A549 (cell line): ENCODE results near the gene ATP2C2. TPM values are rescaled to one million over a fixed set of nuclear protein-coding genes. Genes with fewer than 3 reads are reported as not detected.

Source experiments
- ATAC-seq, 2 experiments: fragments of 200-7000 bp in 1 of 2; fragments of >200 bp in 1 of 2; cut with Nextera tagmentation in 1 of 2; cut with Tn5 transposase in 1 of 2; 3 replicates each; pipeline versions ENCODE4 v1.8.0 to v1.9.1; 2018 to 2020; ENCODE audit warnings: mild to moderate bottlenecking in 1 of 2, moderate library complexity in 1 of 2
- CTCF ChIA-PET: fragments of 300-600 bp; sonication (Branson Sonifier 250); formaldehyde crosslinking; extraction: SDS; loops from one replicate; lab custom pipeline; 2021; ENCODE audit warnings: antibody characterized with exemption, inconsistent platforms; lab: Yijun Ruan, JAX
- POLR2A ChIA-PET: fragments of 350-600 bp; formaldehyde crosslinking; extraction: SDS; loops from one replicate; lab custom pipeline; 2021; ENCODE audit warnings: antibody characterized with exemption, inconsistent platforms; lab: Yijun Ruan, JAX
- DNase-seq, 2 experiments: peaks; one replicate each; pipeline versions ENCODE4 v3.0.0 to v3.0.0-alpha.2; 2011 to 2016; ENCODE audit warnings: low read depth in 1 of 2, low spot score in 1 of 2
- FAIRE-seq: peaks from 2 replicates; lab custom pipeline; 2011; peaks lifted over from hg19 to GRCh38; lab: Jason Lieb, UNC
- H3K27ac ChIP-seq, 2 experiments: fragments of >200 bp; sonication (Bioruptor Twin); formaldehyde crosslinking; 3 replicates each; pipeline ENCODE4 v1.5.1; 2016 to 2017
- H3K4me1 ChIP-seq: fragments of >200 bp; sonication (Bioruptor Twin); formaldehyde crosslinking; 3 replicates; pipeline ENCODE4 v1.6.1; 2016
- H3K4me2 ChIP-seq: fragments of >200 bp; sonication (Bioruptor Twin); formaldehyde crosslinking; 3 replicates; pipeline ENCODE4 v1.6.1; 2016
- H3K4me3 ChIP-seq: fragments of >200 bp; sonication (Bioruptor Twin); formaldehyde crosslinking; 3 replicates; pipeline ENCODE4 v1.5.1; 2016
- H3K9me3 ChIP-seq: fragments of >200 bp; sonication (Bioruptor Twin); formaldehyde crosslinking; 3 replicates; pipeline ENCODE4 v1.6.1; 2016
- ATOH8 ChIP-seq: fragments of 250-450 bp; sonication (Bioruptor Pico); IDR thresholded peaks from 2 replicates; pipeline ENCODE4 v1.5.0; 2020; ENCODE audit warnings: low read depth, mild to moderate bottlenecking, moderate library complexity
- CBX2 ChIP-seq: fragments of 200-600 bp; sonication (generic); IDR thresholded peaks from 2 replicates; pipeline ENCODE4 v1.6.1; 2016; ENCODE audit warnings: low read depth, mild to moderate bottlenecking, borderline replicate concordance
- CBX8 ChIP-seq: fragments of 200-600 bp; sonication (generic); IDR thresholded peaks from 2 replicates; pipeline ENCODE4 v1.6.1; 2016
- EHF ChIP-seq: fragments of 250-450 bp; sonication (Bioruptor Pico); IDR thresholded peaks from 2 replicates; pipeline ENCODE4 v1.5.0; 2020; ENCODE audit warnings: mild to moderate bottlenecking
- EHMT2 ChIP-seq: fragments of 200-600 bp; sonication (generic); IDR thresholded peaks from 2 replicates; pipeline ENCODE4 v1.6.1; 2016; ENCODE audit warnings: antibody characterized with exemption, low read depth, mild to moderate bottlenecking, moderate library complexity
- EP300 ChIP-seq, 2 experiments: fragments of >200 bp; sonication (Bioruptor Twin); formaldehyde crosslinking; IDR thresholded peaks; 2 replicates in 1 of 2; 3 replicates in 1 of 2; pipeline ENCODE4 v1.6.1; 2016 to 2017
- ESRRA ChIP-seq: fragments of 150-350 bp; IDR thresholded peaks from 2 replicates; pipeline ENCODE4 v1.6.1; 2014; ENCODE audit warnings: mild to moderate bottlenecking, low read length, borderline replicate concordance
- FOSL2 ChIP-seq, 2 experiments: fragments of 450-650 bp in 1 of 2; fragments of >200 bp in 1 of 2; sonication (Bioruptor Twin) in 1 of 2; formaldehyde crosslinking; IDR thresholded peaks; 2 replicates each; pipeline versions ENCODE4 v1.5.0 to v1.6.1; 2016 to 2020; ENCODE audit warnings: mild to moderate bottlenecking in 1 of 2, moderate library complexity in 1 of 2
- FOXS1 ChIP-seq: fragments of 250-450 bp; sonication (Bioruptor Pico); IDR thresholded peaks from 2 replicates; pipeline ENCODE4 v1.5.0; 2020; ENCODE audit warnings: mild to moderate bottlenecking, moderate library complexity
- HOXA7 ChIP-seq: fragments of 250-450 bp; sonication (Bioruptor Pico); IDR thresholded peaks from 2 replicates; pipeline ENCODE4 v1.5.0; 2020; ENCODE audit warnings: mild to moderate bottlenecking, moderate library complexity
- HOXB13 ChIP-seq: fragments of 250-450 bp; sonication (Bioruptor Pico); IDR thresholded peaks from 2 replicates; pipeline ENCODE4 v1.5.0; 2020; ENCODE audit warnings: low read depth, mild to moderate bottlenecking, moderate library complexity
- HOXB5 ChIP-seq: fragments of 250-450 bp; sonication (Bioruptor Pico); IDR thresholded peaks from 2 replicates; pipeline ENCODE4 v1.5.0; 2020; ENCODE audit warnings: mild to moderate bottlenecking, moderate library complexity
- NFE2L2 ChIP-seq: fragments of 150-350 bp; conservative IDR thresholded peaks from 2 replicates; pipeline ENCODE4 v1.6.1; 2014; ENCODE audit warnings: low read length
- NR3C1 ChIP-seq: fragments of >200 bp; sonication (Bioruptor Twin); formaldehyde crosslinking; IDR thresholded peaks from 3 replicates; pipeline ENCODE4 v1.6.1; 2017
- RARB ChIP-seq: fragments of 250-450 bp; sonication (Bioruptor Pico); IDR thresholded peaks from 2 replicates; pipeline ENCODE4 v1.8.0; 2021; ENCODE audit warnings: mild to moderate bottlenecking, moderate library complexity
- REST ChIP-seq: fragments of 200-600 bp; sonication (generic); IDR thresholded peaks from 2 replicates; pipeline ENCODE4 v1.6.1; 2016; ENCODE audit warnings: antibody characterized with exemption, mild to moderate bottlenecking, moderate library complexity
- SMC3 ChIP-seq: fragments of >200 bp; sonication (Bioruptor Twin); formaldehyde crosslinking; IDR thresholded peaks from 3 replicates; pipeline ENCODE4 v1.6.1; 2018; ENCODE audit warnings: inconsistent platforms
- SREBF2 ChIP-seq: fragments of 450-650 bp; IDR thresholded peaks from 2 replicates; pipeline ENCODE4 v1.6.1; 2014; ENCODE audit warnings: mild to moderate bottlenecking, moderate library complexity
- TFCP2L1 ChIP-seq: fragments of 250-450 bp; sonication (Bioruptor Pico); IDR thresholded peaks from 2 replicates; pipeline ENCODE4 v1.5.0; 2021; ENCODE audit warnings: mild to moderate bottlenecking
- ZC3H11A ChIP-seq: fragments of 450-650 bp; IDR thresholded peaks from 2 replicates; pipeline ENCODE4 v1.6.1; 2014; ENCODE audit warnings: antibody characterized with exemption, mild to moderate bottlenecking
- ZNF302 ChIP-seq: fragments of 250-450 bp; sonication (Bioruptor Pico); IDR thresholded peaks from 2 replicates; pipeline ENCODE4 v1.9.0; 2021; ENCODE audit warnings: inconsistent platforms, mild to moderate bottlenecking, moderate library complexity
- ZSCAN20 ChIP-seq: fragments of 250-450 bp; sonication (Bioruptor Pico); IDR thresholded peaks from 2 replicates; pipeline ENCODE4 v1.8.0; 2022; ENCODE audit warnings: mild to moderate bottlenecking, moderate library complexity
- WGBS: methylation state at CpG from one replicate; pipeline ENCODE4 v1.1.6; 2017; ENCODE audit errors: missing lambda C conversion rate; 5-methylcytosine and 5-hydroxymethylcytosine counted together
- polyA plus RNA-seq, 4 experiments: library from polyadenylated mRNA; depleted of rRNA in 3 of 4; stranded (reverse); fragments of >200 nt; fragmentation: RNase III in 1 of 4; extraction: RNeasy Plus Mini Kit Qiagen cat#74134 plus additional on column Dnase treatment in 1 of 4; gene quantifications; 2 replicates in 3 of 4; 3 replicates in 1 of 4; pipeline ENCODE4 v1.2.3, GENCODE V29; 2011 to 2017
- TF ChIP-seq, protein P1 (sequence below): fragments of >200 bp; sonication (Bioruptor Twin); formaldehyde crosslinking; IDR thresholded peaks from 3 replicates; pipeline ENCODE4 v1.6.1; 2016

The ATP2C2 gene
- polyA plus RNA-seq, 2 of the 4 experiments (the other 2 are of a cell fraction): 0.14 to 0.17 TPM

GRCh38 chr16:84507011-84507982, 139.0 kb downstream of the ATP2C2 start (continued):
- no peak for TF ChIP-seq ATOH8 (CRISPR knock-in tag)

DNA sequence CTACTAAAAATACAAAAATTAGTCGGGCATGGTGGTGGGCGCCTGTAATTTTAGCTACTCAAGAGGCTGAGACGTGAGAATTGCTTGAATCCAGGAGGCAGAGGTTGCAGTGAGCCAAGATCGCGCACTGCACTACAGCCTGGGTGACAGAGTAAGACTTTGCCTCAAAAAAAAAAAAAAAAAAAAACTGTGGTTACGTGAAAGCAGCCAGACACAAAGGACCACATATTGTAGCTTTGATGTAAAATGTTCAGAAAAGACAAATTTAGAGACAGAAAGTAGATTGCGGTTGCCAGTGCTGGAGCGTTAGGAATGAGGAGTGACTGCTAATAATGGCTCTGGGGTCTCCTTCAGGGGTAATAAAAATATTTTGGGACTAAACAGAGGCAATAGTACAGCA, 140.2 kb downstream of the ATP2C2 start:
- Histone ChIP-seq H3K27ac (no peak overlapping the region), H3K4me1 (peaks cover 23% of the 10 kb centered on the region), H3K4me3 (no peak overlapping the region), H3K9me3 (no peaks in the 10 kb centered on the region)
- FAIRE-seq: no peak
- no peak for ATAC-seq
- WGBS: 84% methylated on average over 8 of the region's 8 CpGs
- POLR2A ChIA-PET: interaction anchor here (0.6 to 1.2 kb wide), 2 partner anchors 110 to 242 kb away, joined by 3 read pairs; partner anchors contain the start of gene COTL1
- CTCF ChIA-PET: interaction anchor here (0.7 to 20.3 kb wide), 10 partner anchors 14 to 324 kb away, joined by 3 to 284 read pairs (median 4); partner anchors contain the start of gene COTL1
- TF ChIP-seq NR3C1: no peak
- TF ChIP-seq TFCP2L1 (CRISPR knock-in tag): no peak
- no peak for TF ChIP-seq ZSCAN20 (CRISPR knock-in tag)
- TF ChIP-seq REST: no peak
- TF ChIP-seq FOSL2 (IDR thresholded peaks at IDR 0.05): no peak
- no peak for TF ChIP-seq FOSL2 (CRISPR knock-in tag; IDR thresholded peaks at IDR 0.05)
- TF ChIP-seq CBX2: no peak
- no peak for TF ChIP-seq EHF (CRISPR knock-in tag)
- TF ChIP-seq, all 56 proteins: peak for 0
- no peak for DNase-seq
- H3K4me2 ChIP-seq: no peak overlapping the region

GRCh38 chr16:84509032-84509950, 141.0 kb downstream of the ATP2C2 start:
- Histone ChIP-seq H3K4me3 (no peak overlapping the region), H3K27ac (no peak overlapping the region), H3K4me1 (peaks cover 20% of the 10 kb centered on the region), H3K4me2 (no peak overlapping the region), H3K9me3 (no peaks in the 10 kb centered on the region)
- ATAC-seq: no peak
- no peak for DNase-seq
- no peak for FAIRE-seq
- no peak for TF ChIP-seq CBX8
- TF ChIP-seq HOXA7 (CRISPR knock-in tag): no peak
- no peak for TF ChIP-seq EHMT2
- no peak for TF ChIP-seq ZC3H11A
- TF ChIP-seq SMC3: no peak
- no peak for TF ChIP-seq FOXS1
- no peak for TF ChIP-seq HOXB13
- TF ChIP-seq HOXB5 (CRISPR knock-in tag): no peak
- no peak for TF ChIP-seq RARB (CRISPR knock-in tag)
- TF ChIP-seq, protein P1, sequence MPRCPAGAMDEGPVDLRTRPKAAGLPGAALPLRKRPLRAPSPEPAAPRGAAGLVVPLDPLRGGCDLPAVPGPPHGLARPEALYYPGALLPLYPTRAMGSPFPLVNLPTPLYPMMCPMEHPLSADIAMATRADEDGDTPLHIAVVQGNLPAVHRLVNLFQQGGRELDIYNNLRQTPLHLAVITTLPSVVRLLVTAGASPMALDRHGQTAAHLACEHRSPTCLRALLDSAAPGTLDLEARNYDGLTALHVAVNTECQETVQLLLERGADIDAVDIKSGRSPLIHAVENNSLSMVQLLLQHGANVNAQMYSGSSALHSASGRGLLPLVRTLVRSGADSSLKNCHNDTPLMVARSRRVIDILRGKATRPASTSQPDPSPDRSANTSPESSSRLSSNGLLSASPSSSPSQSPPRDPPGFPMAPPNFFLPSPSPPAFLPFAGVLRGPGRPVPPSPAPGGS: no peak
- no peak for TF ChIP-seq EP300 (IDR thresholded peaks at IDR 0.05)
- no peak for TF ChIP-seq NFE2L2
- TF ChIP-seq SREBF2: no peak
- no peak for TF ChIP-seq ZNF302 (CRISPR knock-in tag)
- no peak for TF ChIP-seq ESRRA
- no peak for TF ChIP-seq CBX2
- 88% methylated on average over 17 of the region's 20 CpGs for WGBS
- ChIA-PET POLR2A (interaction anchor here (0.7 to 1.2 kb wide), 2 partner anchors 109 to 234 kb away, joined by 3 to 4 read pairs; partner anchors contain the start of gene COTL1), CTCF (interaction anchor here (0.7 to 20.3 kb wide), 8 partner anchors 14 to 230 kb away, joined by 3 to 284 read pairs (median 10); partner anchors contain the start of gene COTL1)
